ENCODE data around the gene PARVG.

Gene PARVG

DNA sequence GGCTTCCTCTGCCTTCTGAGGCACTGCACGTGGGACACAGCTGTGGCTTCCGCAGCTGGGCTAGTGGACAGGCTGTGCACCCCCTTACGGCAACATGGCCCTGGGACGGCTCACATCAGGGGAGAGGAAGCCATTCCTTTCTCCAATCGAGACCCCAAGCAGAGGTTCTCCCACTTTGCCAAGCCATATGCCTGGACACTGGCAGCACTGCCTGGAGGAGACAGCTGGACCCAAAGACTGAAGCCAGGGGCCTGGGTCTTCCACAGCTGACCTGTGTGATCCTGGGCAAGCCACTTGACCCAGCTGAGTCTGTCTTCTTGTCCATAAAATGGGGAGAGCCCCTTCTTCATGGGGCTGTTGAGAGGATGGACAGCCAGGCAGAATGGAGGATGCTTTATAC is 66.6 kb downstream of the PARVG start:
- no peak for TF ChIP-seq GATA1 (IDR thresholded peaks at IDR 0.05; ENCODE audit: low read depth, low read length)
- TF ChIP-seq POLR2A (IDR thresholded peaks at IDR 0.05; ENCODE audit: low read length): no peak
- no peak for DNase-seq

DNA sequence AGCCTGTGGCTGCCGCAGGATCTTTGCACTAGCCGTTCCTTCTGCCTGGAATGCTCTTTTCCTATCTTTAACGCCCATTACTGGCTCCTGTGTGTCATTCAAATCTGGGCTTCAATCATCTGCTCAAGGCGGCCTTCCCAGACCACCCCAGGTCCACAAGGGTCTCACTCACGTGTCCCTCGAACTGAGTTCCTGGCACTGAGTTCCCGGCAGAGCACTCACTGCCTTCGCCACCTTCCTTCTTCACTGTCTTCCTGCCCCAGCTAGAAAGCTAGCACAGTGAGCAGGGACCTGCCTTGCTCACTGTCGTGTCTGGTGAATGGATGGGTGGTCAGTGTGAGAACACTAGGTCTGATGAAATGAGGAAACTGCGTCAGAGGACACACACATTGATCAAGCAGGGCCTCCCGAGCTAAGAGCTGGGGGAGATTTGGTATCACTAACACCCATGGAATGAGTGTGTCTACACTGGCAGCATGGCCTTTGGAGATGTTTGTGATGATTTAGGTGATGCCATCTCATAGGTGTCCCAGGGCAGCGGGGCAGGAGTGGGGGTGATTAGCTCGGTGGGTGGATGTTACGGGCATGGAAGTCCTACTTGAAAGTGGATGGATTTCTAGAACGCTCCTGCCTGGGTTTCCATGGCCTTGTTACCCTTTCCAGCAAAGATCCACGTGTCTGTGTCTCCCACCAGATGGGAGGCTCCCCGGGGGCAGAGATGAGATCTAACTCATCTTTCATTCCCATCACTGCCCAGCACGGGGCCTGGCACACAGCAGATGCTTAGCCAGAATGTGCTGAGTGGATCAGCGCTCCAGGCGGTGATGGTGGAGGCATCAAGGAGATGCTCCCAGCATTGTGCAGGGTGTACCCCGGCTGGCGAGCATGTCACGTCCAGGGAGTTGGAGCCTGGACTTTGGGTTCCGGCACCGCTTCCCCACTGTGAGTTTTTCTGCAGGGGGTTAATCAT is 67.5 kb downstream of the PARVG start:
- TF ChIP-seq POLR2A (IDR thresholded peaks at IDR 0.05; ENCODE audit: low read length): no peak
- TF ChIP-seq GATA1 (IDR thresholded peaks at IDR 0.05; ENCODE audit: low read depth, low read length): no peak
- DNase-seq: no peak

DNA sequence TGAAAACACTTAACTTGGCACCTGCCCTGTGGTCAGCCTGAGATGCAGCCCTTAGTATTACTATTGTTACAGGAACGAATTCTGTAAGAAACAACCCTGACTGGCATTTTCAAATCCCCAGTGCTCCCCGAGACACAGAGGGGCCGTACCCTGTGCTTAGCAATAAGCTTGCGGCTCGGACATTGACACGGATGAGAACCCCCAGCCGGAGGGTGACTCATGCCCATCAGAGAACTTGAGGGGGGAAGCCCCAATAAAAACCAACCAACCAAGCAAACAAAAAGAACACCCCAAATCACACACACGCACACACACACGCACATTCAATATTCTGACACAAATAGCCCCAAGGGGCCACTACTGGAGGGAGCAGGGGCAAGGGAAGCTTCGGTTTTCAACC is 68.2 kb downstream of the PARVG start:
- DNase-seq: no peak

DNA sequence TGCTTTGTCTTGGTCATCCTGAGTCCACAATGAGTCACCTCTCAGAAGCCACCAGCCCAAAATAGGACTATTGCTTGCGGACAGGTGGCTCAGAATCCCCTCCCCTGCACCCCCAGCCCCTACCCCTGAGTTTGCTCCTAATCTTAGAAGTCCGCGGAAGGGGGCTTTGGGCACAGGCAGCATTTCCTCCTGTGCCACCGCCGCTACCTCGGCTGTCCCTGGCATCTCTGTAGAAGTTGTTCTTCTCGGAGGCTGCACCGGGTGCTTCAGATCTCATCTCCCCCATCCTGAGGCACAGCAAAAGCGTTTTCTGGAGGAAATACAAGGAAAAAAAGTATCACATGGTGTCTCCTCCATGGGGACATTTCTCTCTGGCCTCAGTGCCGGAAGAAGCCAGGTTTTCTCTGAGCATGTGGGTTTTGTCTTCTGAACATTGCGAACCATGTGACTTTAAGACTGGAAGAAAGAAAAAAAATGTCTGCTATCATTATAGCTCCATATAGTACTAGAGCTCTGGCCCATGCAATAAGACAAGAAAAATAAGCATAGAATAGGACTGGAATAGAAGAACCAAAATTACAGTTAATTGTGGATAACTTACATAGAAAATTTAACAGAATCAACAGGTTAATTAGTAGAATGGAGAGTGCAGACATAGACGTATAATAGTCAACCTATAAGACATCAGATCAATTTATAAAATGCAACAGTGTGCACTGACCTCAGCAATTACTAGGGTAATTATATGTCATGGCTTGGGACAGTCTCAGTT is 68.8 kb downstream of the PARVG start:
- DNase-seq: no peak
- no peak for TF ChIP-seq POLR2A (IDR thresholded peaks at IDR 0.05; ENCODE audit: low read length)
- no peak for TF ChIP-seq GATA1 (IDR thresholded peaks at IDR 0.05; ENCODE audit: low read depth, low read length)

More for the DNA sequence above, 68.2 kb downstream of the PARVG start:
- no peak for TF ChIP-seq POLR2A (IDR thresholded peaks at IDR 0.05; ENCODE audit: low read length)
- TF ChIP-seq GATA1 (IDR thresholded peaks at IDR 0.05; ENCODE audit: low read depth, low read length): no peak

DNA sequence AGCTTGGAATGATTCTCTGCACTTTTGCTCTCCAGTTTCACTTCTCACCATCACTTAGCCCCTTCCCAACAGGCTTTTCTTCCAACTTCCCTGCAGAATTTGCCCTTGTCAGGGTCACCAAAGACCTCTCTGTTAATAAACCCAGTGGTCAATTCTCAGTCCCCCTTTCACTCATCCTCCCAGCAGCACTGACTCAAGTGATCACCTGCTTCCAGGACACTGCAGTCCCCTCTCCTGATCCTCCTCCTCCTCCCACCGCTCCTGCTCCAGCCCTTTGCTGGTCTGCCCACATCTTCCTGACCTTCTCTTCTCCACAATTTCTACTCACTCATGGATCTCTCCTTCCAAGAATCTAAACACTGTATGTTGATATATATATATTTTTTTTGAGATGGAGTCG is 74.1 kb downstream of the PARVG start:
- no peak for DNase-seq
- TF ChIP-seq POLR2A (IDR thresholded peaks at IDR 0.05; ENCODE audit: low read length) (no peak), GATA1 (IDR thresholded peaks at IDR 0.05; ENCODE audit: low read depth, low read length) (no peak)

DNA sequence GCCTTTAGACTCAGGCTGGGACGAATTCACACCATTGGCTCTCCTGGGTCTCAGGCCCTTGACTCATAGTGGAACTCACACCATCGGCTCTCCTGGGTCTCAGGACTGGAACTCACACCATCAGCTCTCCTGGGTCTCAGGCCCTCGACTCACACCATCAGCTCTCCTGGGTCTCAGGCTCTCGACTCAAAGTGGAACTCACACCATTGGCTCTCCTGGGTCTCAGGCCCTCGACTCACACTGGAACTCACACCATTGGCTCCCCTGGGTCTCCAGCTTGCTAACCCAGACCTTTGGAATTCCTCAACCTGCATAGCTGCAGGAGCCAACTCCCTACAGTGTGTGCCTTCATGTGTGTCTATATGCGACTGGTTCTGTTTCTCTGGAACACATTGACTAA is 75.4 kb downstream of the PARVG start:
- TF ChIP-seq POLR2A (IDR thresholded peaks at IDR 0.05; ENCODE audit: low read length) (no peak), GATA1 (IDR thresholded peaks at IDR 0.05; ENCODE audit: low read depth, low read length) (no peak)
- no peak for DNase-seq

DNA sequence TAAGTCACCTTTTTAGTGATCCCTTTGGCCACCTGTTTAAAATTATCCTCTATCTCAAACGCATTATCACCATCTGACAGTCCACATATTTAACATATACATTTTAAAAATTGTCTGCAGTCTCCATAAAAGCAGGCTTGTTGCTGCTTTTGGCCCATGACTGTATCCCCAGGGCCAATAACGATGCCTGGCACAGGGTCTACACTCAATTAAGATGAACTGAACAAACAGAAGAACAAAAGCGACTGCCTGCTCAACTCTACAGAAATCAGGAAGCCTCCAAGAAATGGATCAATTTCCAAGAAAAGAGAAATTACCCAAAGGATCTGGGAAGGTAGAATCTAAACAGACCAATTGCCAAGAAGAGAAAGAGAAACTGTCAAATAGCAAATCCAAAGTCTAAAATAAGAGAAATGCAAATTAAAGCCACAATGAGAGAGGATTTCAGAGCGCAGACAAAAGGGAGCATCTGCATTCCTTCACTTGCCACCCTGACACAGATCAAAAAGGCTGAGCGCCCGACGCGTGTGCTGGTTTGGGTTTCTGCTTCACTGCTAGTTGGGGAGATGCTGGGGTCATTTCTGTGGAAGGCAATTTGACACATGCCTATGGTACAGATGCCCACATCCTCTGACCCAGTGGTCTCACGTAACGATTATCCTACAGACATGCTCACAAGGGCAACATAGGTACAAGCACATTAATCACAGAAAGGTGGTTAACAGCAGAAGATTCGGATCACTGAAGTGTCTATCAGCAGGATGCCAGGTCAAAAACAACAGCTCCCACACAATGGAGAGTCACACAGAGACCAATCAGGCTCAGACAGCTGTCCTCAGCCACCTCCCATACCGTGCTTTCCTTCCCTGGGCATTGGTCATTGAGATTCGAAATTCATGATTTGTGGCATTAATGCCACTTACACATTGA is 76.1 kb downstream of the PARVG start:
- TF ChIP-seq GATA1 (IDR thresholded peaks at IDR 0.05; ENCODE audit: low read depth, low read length) (no peak), POLR2A (IDR thresholded peaks at IDR 0.05; ENCODE audit: low read length) (no peak)

More for the DNA sequence above, 76.1 kb downstream of the PARVG start:
- DNase-seq: no peak

Measured in erythroblast (primary cell).